Measurements from ENCODE around the gene VLDLR. TPM values are rescaled to one million over a fixed set of nuclear protein-coding genes. Genes with fewer than 3 reads are reported as not detected.

VLDLR gene
- total RNA-seq, 2 experiments from 2014 or later: 0.06 to 0.15 TPM

DNA sequence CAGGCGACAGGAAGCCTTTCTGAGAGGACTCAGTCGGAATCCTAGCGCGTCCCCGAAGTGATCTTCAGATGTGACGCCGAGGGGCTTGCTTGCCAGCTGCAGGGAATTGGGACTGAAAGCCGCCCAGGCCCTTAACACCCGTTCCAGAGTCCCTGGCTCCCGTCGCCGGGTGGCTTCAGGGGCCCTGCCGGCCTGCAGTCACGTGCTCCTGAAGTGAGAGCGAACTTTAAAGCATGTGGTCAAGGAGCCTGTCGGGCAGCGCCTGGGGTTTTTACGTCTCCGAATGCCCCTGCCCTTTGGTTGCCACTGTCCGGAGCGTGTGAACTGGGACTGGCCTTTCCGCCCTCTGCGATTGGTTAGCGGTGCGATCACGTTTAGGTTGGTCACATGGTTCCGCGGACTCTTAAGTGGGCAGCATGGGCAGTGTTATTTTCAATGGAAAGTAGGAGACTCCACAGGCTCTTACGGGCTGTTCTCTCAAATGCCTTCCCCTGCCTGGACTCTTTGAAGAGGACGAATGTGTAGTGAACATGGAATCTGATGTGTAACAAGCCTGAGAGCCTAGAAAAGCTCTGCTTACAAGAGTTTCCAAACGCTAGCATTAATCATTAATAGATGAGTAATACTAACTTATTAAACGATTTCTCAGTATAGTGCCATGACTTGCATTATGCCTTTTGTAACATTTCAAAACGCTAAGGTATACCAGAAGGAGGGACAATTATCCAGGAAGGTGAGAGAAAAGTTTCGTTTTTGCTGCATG, 1.9 kb downstream of the VLDLR start:
- no peak for DNase-seq (ENCODE audit: low spot score)
- Histone ChIP-seq H3K27ac (ENCODE audit: low read depth, low read length, poor library complexity, severe bottlenecking) (no peak overlapping the region), H3K4me3 (ENCODE audit: low read depth, low read length, poor library complexity, severe bottlenecking) (no peak overlapping the region), H3K9me3 (ENCODE audit: low read length) (no peaks in the 10 kb centered on the region), H3K36me3 (ENCODE audit: insufficient read depth, low read length) (no peaks in the 10 kb centered on the region), H3K9me2 (ENCODE audit: insufficient read depth, low read length) (no peaks in the 10 kb centered on the region), H3K4me1 (ENCODE audit: insufficient read depth, low read length, poor library complexity, severe bottlenecking) (no peaks in the 10 kb centered on the region), H3K79me2 (ENCODE audit: insufficient read depth, low read depth, low read length) (no peaks in the 10 kb centered on the region), H3K4me2 (ENCODE audit: low read length) (no peak overlapping the region), H4K20me1 (ENCODE audit: insufficient read depth, low read length) (no peaks in the 10 kb centered on the region), H2AFZ (ENCODE audit: low read length) (no peak overlapping the region)
- ChIA-PET CTCF (ENCODE audit: unreplicated experiment) (interaction anchor here (0.6 kb wide), 1 partner anchor 9 kb away, joined by 3 read pairs; no protein-coding TSS in a partner anchor), POLR2A (no interaction called here)
- BruUV-seq (replicated peaks): no TSS peak
- TF ChIP-seq, protein P1, sequence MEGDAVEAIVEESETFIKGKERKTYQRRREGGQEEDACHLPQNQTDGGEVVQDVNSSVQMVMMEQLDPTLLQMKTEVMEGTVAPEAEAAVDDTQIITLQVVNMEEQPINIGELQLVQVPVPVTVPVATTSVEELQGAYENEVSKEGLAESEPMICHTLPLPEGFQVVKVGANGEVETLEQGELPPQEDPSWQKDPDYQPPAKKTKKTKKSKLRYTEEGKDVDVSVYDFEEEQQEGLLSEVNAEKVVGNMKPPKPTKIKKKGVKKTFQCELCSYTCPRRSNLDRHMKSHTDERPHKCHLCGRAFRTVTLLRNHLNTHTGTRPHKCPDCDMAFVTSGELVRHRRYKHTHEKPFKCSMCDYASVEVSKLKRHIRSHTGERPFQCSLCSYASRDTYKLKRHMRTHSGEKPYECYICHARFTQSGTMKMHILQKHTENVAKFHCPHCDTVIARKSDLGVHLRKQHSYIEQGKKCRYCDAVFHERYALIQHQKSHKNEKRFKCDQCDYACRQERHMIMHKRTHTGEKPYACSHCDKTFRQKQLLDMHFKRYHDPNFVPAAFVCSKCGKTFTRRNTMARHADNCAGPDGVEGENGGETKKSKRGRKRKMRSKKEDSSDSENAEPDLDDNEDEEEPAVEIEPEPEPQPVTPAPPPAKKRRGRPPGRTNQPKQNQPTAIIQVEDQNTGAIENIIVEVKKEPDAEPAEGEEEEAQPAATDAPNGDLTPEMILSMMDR (conservative IDR thresholded peaks at IDR 0.05; ENCODE audit: low read length): no peak
- no peak for TF ChIP-seq EZH2phosphoT487 (IDR thresholded peaks at IDR 0.05; ENCODE audit: borderline replicate concordance, low read depth, low read length)
- intact Hi-C loops (cut with micrococcal nuclease; ENCODE audit: unreplicated experiment): no loop called here

GRCh38 chr9:2624051-2624682, 2.6 kb downstream of the VLDLR start:
- no peaks in the 10 kb centered on the region for H3K36me3 ChIP-seq (ENCODE audit: insufficient read depth, low read length)
- ChIA-PET POLR2A (no interaction called here), CTCF (ENCODE audit: unreplicated experiment) (no interaction called here)
- no peaks in the 10 kb centered on the region for H3K9me2 ChIP-seq (ENCODE audit: insufficient read depth, low read length)
- H3K27ac ChIP-seq (ENCODE audit: low read depth, low read length, poor library complexity, severe bottlenecking): no peak overlapping the region
- no peaks in the 10 kb centered on the region for H3K4me1 ChIP-seq (ENCODE audit: insufficient read depth, low read length, poor library complexity, severe bottlenecking)
- no peaks in the 10 kb centered on the region for H3K79me2 ChIP-seq (ENCODE audit: insufficient read depth, low read depth, low read length)
- no peak overlapping the region for H2AFZ ChIP-seq (ENCODE audit: low read length)
- intact Hi-C loops (cut with micrococcal nuclease; ENCODE audit: unreplicated experiment): no loop called here
- H3K4me3 ChIP-seq (ENCODE audit: low read depth, low read length, poor library complexity, severe bottlenecking): no peak overlapping the region
- no peak for DNase-seq (ENCODE audit: low spot score)
- H4K20me1 ChIP-seq (ENCODE audit: insufficient read depth, low read length): no peaks in the 10 kb centered on the region
- no peak for TF ChIP-seq EZH2phosphoT487 (IDR thresholded peaks at IDR 0.05; ENCODE audit: borderline replicate concordance, low read depth, low read length)
- TF ChIP-seq, protein P1 (conservative IDR thresholded peaks at IDR 0.05; ENCODE audit: low read length): no peak
- no peaks in the 10 kb centered on the region for H3K9me3 ChIP-seq (ENCODE audit: low read length)
- no peak overlapping the region for H3K4me2 ChIP-seq (ENCODE audit: low read length)
- no TSS peak for BruUV-seq (replicated peaks)

- TF ChIP-seq EZH2phosphoT487 (IDR thresholded peaks at IDR 0.05; ENCODE audit: borderline replicate concordance, low read depth, low read length): no peak
- TF ChIP-seq, protein P1 (conservative IDR thresholded peaks at IDR 0.05; ENCODE audit: low read length): 0 out of 2 replicates have a peak, but pooled peaks have one; percentile 12
- Histone ChIP-seq H3K4me3 (ENCODE audit: low read depth, low read length, poor library complexity, severe bottlenecking) (no peak overlapping the region), H2AFZ (ENCODE audit: low read length) (no peak overlapping the region), H3K79me2 (ENCODE audit: insufficient read depth, low read depth, low read length) (no peaks in the 10 kb centered on the region), H3K9me3 (ENCODE audit: low read length) (no peaks in the 10 kb centered on the region), H3K36me3 (ENCODE audit: insufficient read depth, low read length) (no peaks in the 10 kb centered on the region), H3K4me2 (ENCODE audit: low read length) (no peak overlapping the region), H4K20me1 (ENCODE audit: insufficient read depth, low read length) (no peaks in the 10 kb centered on the region), H3K27ac (ENCODE audit: low read depth, low read length, poor library complexity, severe bottlenecking) (no peak overlapping the region), H3K4me1 (ENCODE audit: insufficient read depth, low read length, poor library complexity, severe bottlenecking) (no peaks in the 10 kb centered on the region), H3K9me2 (ENCODE audit: insufficient read depth, low read length) (no peaks in the 10 kb centered on the region)
- BruUV-seq (replicated peaks): no TSS peak
- ChIA-PET CTCF (ENCODE audit: unreplicated experiment) (no interaction called here), POLR2A (no interaction called here)
- no peak for DNase-seq (ENCODE audit: low spot score)
- intact Hi-C loops (cut with micrococcal nuclease; ENCODE audit: unreplicated experiment): no loop called here
Measured at GRCh38 chr9:2625427-2625826, 3.8 kb downstream of the VLDLR start.

Measured in OCI-LY7 (cell line).